NT2/D1 (cell line): ENCODE results near the gene TAF6.

Experiments used
- SUZ12 ChIP-seq: IDR thresholded peaks from 2 replicates; pipeline ENCODE4 v1.6.1; 2011; ENCODE audit not compliant: insufficient read length, insufficient read depth; ENCODE audit errors: extremely low read depth
- ZNF274 ChIP-seq: IDR thresholded peaks from 2 replicates; pipeline ENCODE4 v1.6.1; 2011; ENCODE audit warnings: mild to moderate bottlenecking, low read depth, low read length

DNA sequence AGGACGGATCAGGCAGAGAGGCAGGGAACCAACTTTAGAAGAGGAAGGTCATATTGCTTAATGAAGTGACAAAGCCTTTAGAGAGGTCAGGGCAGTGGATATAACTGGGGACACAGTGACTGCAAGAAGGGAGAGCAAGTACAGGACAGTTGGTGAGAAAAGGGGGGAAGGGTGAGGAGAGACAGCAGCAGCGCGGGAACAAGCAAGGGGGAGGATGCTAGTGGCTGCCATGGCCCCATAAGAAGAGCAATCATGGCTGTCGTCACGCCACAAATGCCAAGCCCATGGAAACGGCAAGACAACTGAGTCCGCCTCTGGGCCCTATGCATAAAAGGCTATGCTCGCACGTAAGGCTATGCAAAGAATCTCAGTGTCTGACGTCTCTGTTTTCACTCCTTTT lies 46.7 kb downstream of the TAF6 start:
- TF ChIP-seq SUZ12: no peak
- TF ChIP-seq ZNF274: no peak
